Gastrocnemius medialis (tissue), 4 donors: Measurements from ENCODE around the gene WASHC2A.
"Not testable (repeated sequence)": the region's sequence is repeated elsewhere in the genome, so short reads cannot be mapped to it uniquely, and the experiment has no call there.

Experiments
- POLR2A ChIP-seq, 2 donors: fragments of 450-650 bp; IDR thresholded peaks; one replicate each; pipeline ENCODE4 v1.6.1; 2017; ENCODE audit warnings: antibody characterized with exemption in 2 of 2, mild to moderate bottlenecking in 2 of 2, moderate library complexity in 2 of 2
- TF ChIP-seq, protein P1 (sequence below), 5 experiments: fragments of 450-650 bp in 3 of 5; fragments of 200-600 bp in 2 of 5; sonication (generic) in 2 of 5; IDR thresholded peaks in 4 of 5; conservative IDR thresholded peaks in 1 of 5; 1 replicate in 4 of 5; 2 replicates in 1 of 5; pipeline ENCODE4 v1.5.1; 2016 to 2019; ENCODE audit warnings: antibody characterized with exemption in 5 of 5, mild to moderate bottlenecking in 3 of 5, moderate library complexity in 3 of 5

DNA sequence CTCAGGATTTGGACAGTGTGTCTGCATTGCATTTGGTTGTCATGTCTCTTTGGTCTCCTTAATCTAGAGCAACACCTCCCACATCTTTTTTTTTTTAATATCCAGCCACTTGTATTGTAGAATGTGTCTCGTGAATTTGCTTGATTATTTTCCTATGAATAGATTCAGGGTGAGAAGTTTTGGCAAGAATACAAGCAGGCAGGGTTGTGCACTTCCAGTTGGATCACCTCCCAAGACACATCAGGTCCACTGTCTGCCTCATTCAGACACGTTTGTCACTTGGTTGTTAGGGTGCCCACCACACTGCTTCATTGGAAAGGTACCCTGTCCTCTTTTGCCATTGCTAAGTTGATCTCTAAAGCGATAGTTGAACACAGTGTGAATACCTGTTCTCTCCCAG, 30.9 kb downstream of the WASHC2A start:
- not testable (repeated sequence) for TF ChIP-seq POLR2A (IDR thresholded peaks at IDR 0.05)
- TF ChIP-seq, protein P1, sequence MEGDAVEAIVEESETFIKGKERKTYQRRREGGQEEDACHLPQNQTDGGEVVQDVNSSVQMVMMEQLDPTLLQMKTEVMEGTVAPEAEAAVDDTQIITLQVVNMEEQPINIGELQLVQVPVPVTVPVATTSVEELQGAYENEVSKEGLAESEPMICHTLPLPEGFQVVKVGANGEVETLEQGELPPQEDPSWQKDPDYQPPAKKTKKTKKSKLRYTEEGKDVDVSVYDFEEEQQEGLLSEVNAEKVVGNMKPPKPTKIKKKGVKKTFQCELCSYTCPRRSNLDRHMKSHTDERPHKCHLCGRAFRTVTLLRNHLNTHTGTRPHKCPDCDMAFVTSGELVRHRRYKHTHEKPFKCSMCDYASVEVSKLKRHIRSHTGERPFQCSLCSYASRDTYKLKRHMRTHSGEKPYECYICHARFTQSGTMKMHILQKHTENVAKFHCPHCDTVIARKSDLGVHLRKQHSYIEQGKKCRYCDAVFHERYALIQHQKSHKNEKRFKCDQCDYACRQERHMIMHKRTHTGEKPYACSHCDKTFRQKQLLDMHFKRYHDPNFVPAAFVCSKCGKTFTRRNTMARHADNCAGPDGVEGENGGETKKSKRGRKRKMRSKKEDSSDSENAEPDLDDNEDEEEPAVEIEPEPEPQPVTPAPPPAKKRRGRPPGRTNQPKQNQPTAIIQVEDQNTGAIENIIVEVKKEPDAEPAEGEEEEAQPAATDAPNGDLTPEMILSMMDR (IDR thresholded peaks at IDR 0.05 in 4 of 5, conservative IDR thresholded peaks at IDR 0.05 in 1 of 5): not testable (repeated sequence)
